ENCODE data around the gene KLHL13.

- TF ChIP-seq EZH2 (IDR thresholded peaks at IDR 0.05; ENCODE audit: borderline replicate concordance, low read depth, low read length, severe bottlenecking) (no peak), CTCF (IDR thresholded peaks at IDR 0.05; ENCODE audit: borderline replicate concordance, extremely low read depth, low read length, poor library complexity, severe bottlenecking) (no peak)
These were observed 39.8 kb upstream of the KLHL13 start for GRCh38 chrX:118156254-118156952.

Measured in DND-41 (cell line).